Liver (tissue), 9 donors: ENCODE data around the gene PDE4C. TPM values are rescaled to one million over a fixed set of nuclear protein-coding genes. Genes with fewer than 3 reads are reported as not detected.

ENCODE experiments used
- DNase-seq: peaks from one replicate; pipeline ENCODE4 v3.0.0-alpha.2; 2017; ENCODE audit warnings: low spot score
- H3K27ac ChIP-seq, 2 donors: one replicate each; pipeline ENCODE4 v1.7.0; 2013; ENCODE audit warnings: inconsistent platforms in 2 of 2, low read length in 2 of 2, control low read depth in 1 of 2, low read depth in 1 of 2, mild to moderate bottlenecking in 1 of 2
- H3K27me3 ChIP-seq, 4 donors: one replicate each; pipeline versions ENCODE4 v1.6.1 to v1.7.0; 2013; ENCODE audit warnings: low read length in 3 of 4, inconsistent platforms in 1 of 4, mild to moderate bottlenecking in 1 of 4, moderate library complexity in 1 of 4; ENCODE audit not compliant: control insufficient read depth in 4 of 4, insufficient read depth in 4 of 4
- H3K36me3 ChIP-seq, 4 donors: one replicate each; pipeline versions ENCODE4 v1.6.1 to v1.7.0; 2013; ENCODE audit warnings: low read length in 3 of 4, mild to moderate bottlenecking in 3 of 4, low read depth in 1 of 4, moderate library complexity in 1 of 4; ENCODE audit not compliant: control insufficient read depth in 4 of 4, insufficient read depth in 3 of 4
- H3K4me1 ChIP-seq, 4 donors: one replicate each; pipeline versions ENCODE4 v1.6.1 to v1.7.0; 2013; ENCODE audit warnings: low read length in 3 of 4, mild to moderate bottlenecking in 3 of 4, moderate library complexity in 1 of 4; ENCODE audit not compliant: control insufficient read depth in 4 of 4, insufficient read depth in 4 of 4
- H3K4me3 ChIP-seq, 3 donors: one replicate each; pipeline versions ENCODE4 v1.6.1 to v1.7.0; 2013; ENCODE audit warnings: low read length in 3 of 3, control low read depth in 1 of 3, low read depth in 1 of 3, mild to moderate bottlenecking in 1 of 3
- H3K9ac ChIP-seq, 2 donors: one replicate each; pipeline ENCODE4 v1.7.0; 2013; ENCODE audit warnings: low read length in 2 of 2, mild to moderate bottlenecking in 2 of 2, moderate library complexity in 2 of 2, control low read depth in 1 of 2, low read depth in 1 of 2
- H3K9me3 ChIP-seq, 4 donors: one replicate each; pipeline versions ENCODE4 v1.6.1 to v1.7.0; 2013; ENCODE audit warnings: low read length in 3 of 4; ENCODE audit not compliant: control insufficient read depth in 4 of 4
- ATF3 ChIP-seq: IDR thresholded peaks from 2 replicates; pipeline ENCODE4 v1.6.1; 2016; ENCODE audit warnings: antibody characterized with exemption
- CTCF ChIP-seq: fragments of 150-350 bp; IDR thresholded peaks from 2 replicates; pipeline ENCODE4 v1.5.1; 2017; ENCODE audit warnings: improper control_type of control experiment, low read depth, low read length; ENCODE audit not compliant: missing input control
- EGR1 ChIP-seq, 2 donors: IDR thresholded peaks; 2 replicates each; pipeline ENCODE4 v1.6.1; 2016 to 2018; ENCODE audit warnings: antibody characterized with exemption in 2 of 2, low read depth in 2 of 2
- FOXA1 ChIP-seq: IDR thresholded peaks from 2 replicates; pipeline ENCODE4 v1.6.1; 2016; ENCODE audit warnings: antibody characterized with exemption
- FOXA2 ChIP-seq: IDR thresholded peaks from 2 replicates; pipeline ENCODE4 v1.6.1; 2016; ENCODE audit warnings: antibody characterized with exemption
- GABPA ChIP-seq, 2 donors: IDR thresholded peaks in 1 of 2; conservative IDR thresholded peaks in 1 of 2; 2 replicates each; pipeline ENCODE4 v1.6.1; 2016; ENCODE audit warnings: antibody characterized with exemption in 2 of 2, mild to moderate bottlenecking in 1 of 2, moderate library complexity in 1 of 2
- HNF4A ChIP-seq, 2 donors: conservative IDR thresholded peaks; 2 replicates each; pipeline ENCODE4 v1.6.1; 2016; ENCODE audit warnings: antibody characterized with exemption in 2 of 2, mild to moderate bottlenecking in 2 of 2
- HNF4G ChIP-seq: IDR thresholded peaks from 2 replicates; pipeline ENCODE4 v1.6.1; 2016; ENCODE audit warnings: antibody characterized with exemption
- JUND ChIP-seq, 2 donors: IDR thresholded peaks; 2 replicates each; pipeline ENCODE4 v1.6.1; 2016; ENCODE audit warnings: antibody characterized with exemption in 2 of 2
- MAX ChIP-seq: IDR thresholded peaks from 2 replicates; pipeline ENCODE4 v1.6.1; 2016; ENCODE audit warnings: antibody characterized with exemption
- NR2F2 ChIP-seq: IDR thresholded peaks from 2 replicates; pipeline ENCODE4 v1.6.1; 2016; ENCODE audit warnings: antibody characterized with exemption
- RAD21 ChIP-seq, 2 donors: IDR thresholded peaks; 2 replicates each; pipeline ENCODE4 v1.6.1; 2016; ENCODE audit warnings: antibody characterized with exemption in 2 of 2, mild to moderate bottlenecking in 2 of 2
- REST ChIP-seq: IDR thresholded peaks from 2 replicates; pipeline ENCODE4 v1.6.1; 2016; ENCODE audit warnings: antibody characterized with exemption, mild to moderate bottlenecking
- RXRA ChIP-seq, 2 donors: IDR thresholded peaks; 2 replicates each; pipeline ENCODE4 v1.6.1; 2017 to 2018; ENCODE audit warnings: antibody characterized with exemption in 2 of 2, mild to moderate bottlenecking in 1 of 2
- SP1 ChIP-seq: IDR thresholded peaks from 2 replicates; pipeline ENCODE4 v1.6.1; 2018; ENCODE audit warnings: antibody characterized with exemption, mild to moderate bottlenecking
- TAF1 ChIP-seq: conservative IDR thresholded peaks from 2 replicates; pipeline ENCODE4 v1.6.1; 2016; ENCODE audit warnings: antibody characterized with exemption, mild to moderate bottlenecking
- YY1 ChIP-seq: IDR thresholded peaks from 2 replicates; pipeline ENCODE4 v1.6.1; 2016; ENCODE audit warnings: antibody characterized with exemption, mild to moderate bottlenecking
- ZBTB33 ChIP-seq: IDR thresholded peaks from 2 replicates; pipeline ENCODE4 v1.6.1; 2016; ENCODE audit warnings: antibody characterized with exemption
- WGBS: extraction: QIAGEN DNeasy Blood & Tissue Kit; methylation state at CpG from one replicate; pipeline ENCODE4 v1.1.7; 2013; 5-methylcytosine and 5-hydroxymethylcytosine counted together
- polyA plus RNA-seq, 2 donors: library from polyadenylated mRNA; stranded (reverse) in 1 of 2; unstranded in 1 of 2; fragments of 200-250 nt in 1 of 2; fragments of >200 nt in 1 of 2; fragmentation: Nextera tagmentation in 1 of 2; extraction: Ambion mirVana in 1 of 2; gene quantifications; one replicate each; pipeline versions ENCODE4 v1.2.1 to v1.2.3, GENCODE V29; 2013 to 2015
- total RNA-seq, 2 donors: library from RNA; depleted of rRNA; stranded (reverse); fragments of >200 nt; gene quantifications; one replicate each; pipeline ENCODE4 v1.2.3, GENCODE V29; 2014
- donor health status: healthy.
- donor health status: healthy.
- donor health status: healthy.
- donor health status: healthy.
- donor health status: healthy.

Gene PDE4C
- total and polyA plus RNA-seq, 4 donors = 0.23 to 0.75 (median 0.51) TPM; not detected in 1

- Histone ChIP-seq H3K9me3 (no peaks in the 10 kb centered on the region), H3K9ac (no peak overlapping the region), H3K27ac (no peak overlapping the region), H3K27me3 (no peaks in the 10 kb centered on the region), H3K36me3 (no peaks in the 10 kb centered on the region), H3K4me3 (no peak overlapping the region), H3K4me1 (no peaks in the 10 kb centered on the region)
- 93% methylated on average over 5 of the region's 5 CpGs for WGBS
- no peak for DNase-seq
- TF ChIP-seq EGR1 (IDR thresholded peaks at IDR 0.05; ENCODE audit: low read depth in 2 of 2) = no peak
- no peak for TF ChIP-seq TAF1
- no peak for TF ChIP-seq ATF3
- TF ChIP-seq RXRA (IDR thresholded peaks at IDR 0.05) = no peak
- TF ChIP-seq HNF4A (conservative IDR thresholded peaks at IDR 0.05) = no peak
- TF ChIP-seq RAD21 (IDR thresholded peaks at IDR 0.05) = no peak
- TF ChIP-seq YY1 = no peak
- TF ChIP-seq SP1 = no peak
- no peak for TF ChIP-seq JUND (IDR thresholded peaks at IDR 0.05)
- TF ChIP-seq REST = no peak
- no peak for TF ChIP-seq ZBTB33
- no peak for TF ChIP-seq MAX
These were observed 23.6 kb upstream of the PDE4C start for GRCh38 chr19:18249834-18250233.

- H3K36me3 ChIP-seq = no peaks in the 10 kb centered on the region
- H3K9me3 ChIP-seq = no peaks in the 10 kb centered on the region
- no peaks in the 10 kb centered on the region for H3K27me3 ChIP-seq
- H3K27ac ChIP-seq = no peak overlapping the region
- DNase-seq = no peak
- 75% methylated on average over 7 of the region's 7 CpGs for WGBS
- no peak overlapping the region for H3K4me3 ChIP-seq
- no peaks in the 10 kb centered on the region for H3K4me1 ChIP-seq
- H3K9ac ChIP-seq = no peak overlapping the region
- no peak for TF ChIP-seq FOXA2
- TF ChIP-seq HNF4G = no peak
- TF ChIP-seq MAX = no peak
- no peak for TF ChIP-seq HNF4A (conservative IDR thresholded peaks at IDR 0.05)
- TF ChIP-seq RXRA (IDR thresholded peaks at IDR 0.05) = no peak
- no peak for TF ChIP-seq NR2F2
- no peak for TF ChIP-seq ZBTB33
- TF ChIP-seq RAD21 (IDR thresholded peaks at IDR 0.05) = no peak
- TF ChIP-seq CTCF = no peak
- no peak for TF ChIP-seq ATF3
- no peak for TF ChIP-seq GABPA (IDR thresholded peaks at IDR 0.05 in 1 of 2, conservative IDR thresholded peaks at IDR 0.05 in 1 of 2)
- TF ChIP-seq YY1 = no peak
- no peak for TF ChIP-seq SP1
- no peak for TF ChIP-seq REST
- no peak for TF ChIP-seq JUND (IDR thresholded peaks at IDR 0.05)
- no peak for TF ChIP-seq FOXA1
These were observed 19.1 kb upstream of the PDE4C start for GRCh38 chr19:18245297-18245696.
